ENCODE measurements around the gene TLK1. TPM values are rescaled to one million over a fixed set of nuclear protein-coding genes. Genes with fewer than 3 reads are reported as not detected.

The TLK1 gene
- total RNA-seq, 4 donors from 2014 or later = 7.7 to 14.2 (median 10.0) TPM

GRCh38 chr2:171134624-171135230, 26.0 kb downstream of the TLK1 start:
- intact Hi-C loops (cut with DNase I; ENCODE audit: low total_unique reads) = no loop called here
- no peak for DNase-seq
- TF ChIP-seq CTCF (IDR thresholded peaks at IDR 0.05 in 4 of 5, conservative IDR thresholded peaks at IDR 0.05 in 1 of 5) (no peak), POLR2A (IDR thresholded peaks at IDR 0.05) (no peak)
- Histone ChIP-seq H3K36me3 (no peaks in the 10 kb centered on the region), H3K9me3 (no peaks in the 10 kb centered on the region), H3K27me3 (no peaks in the 10 kb centered on the region), H3K4me1 (peaks cover 25 to 30% of the 10 kb centered on the region in 2 donors), H3K4me3 (no peak overlapping the region), H3K27ac (no peak overlapping the region)
- no peak for ATAC-seq
- in situ Hi-C loops (cut with MboI; ENCODE audit: low sequenced_read_pairs in 4 of 4) = no loop called here

- in situ Hi-C loops (cut with MboI; ENCODE audit: low sequenced_read_pairs in 4 of 4) (no loop called here), intact Hi-C loops (cut with DNase I; ENCODE audit: low total_unique reads) (no loop called here)
- Histone ChIP-seq H3K4me1 (peaks cover 11 to 13% of the 10 kb centered on the region in 2 donors), H3K9me3 (no peaks in the 10 kb centered on the region), H3K27me3 (no peaks in the 10 kb centered on the region), H3K4me3 (no peak overlapping the region), H3K27ac (no peak overlapping the region), H3K36me3 (no peaks in the 10 kb centered on the region)
- DNase-seq = no peak
- ATAC-seq = no peak
- TF ChIP-seq CTCF (IDR thresholded peaks at IDR 0.05 in 4 of 5, conservative IDR thresholded peaks at IDR 0.05 in 1 of 5) = no peak
- TF ChIP-seq POLR2A (IDR thresholded peaks at IDR 0.05) = no peak
These were observed 28.6 kb downstream of the TLK1 start for GRCh38 chr2:171132086-171132485.

- Histone ChIP-seq H3K4me1 (peaks cover 3 to 7% of the 10 kb centered on the region in 2 donors), H3K4me3 (no peak overlapping the region), H3K27ac (no peak overlapping the region), H3K36me3 (no peaks in the 10 kb centered on the region), H3K9me3 (no peaks in the 10 kb centered on the region), H3K27me3 (no peaks in the 10 kb centered on the region)
- no peak for DNase-seq
- intact Hi-C loops (cut with DNase I; ENCODE audit: low total_unique reads) = no loop called here
- in situ Hi-C loops (cut with MboI; ENCODE audit: low sequenced_read_pairs in 4 of 4) = no loop called here
- no peak for ATAC-seq
- TF ChIP-seq POLR2A (IDR thresholded peaks at IDR 0.05) (no peak), CTCF (IDR thresholded peaks at IDR 0.05 in 4 of 5, conservative IDR thresholded peaks at IDR 0.05 in 1 of 5) (no peak)
These were observed 32.2 kb downstream of the TLK1 start for GRCh38 chr2:171128461-171128860.

- TF ChIP-seq CTCF (IDR thresholded peaks at IDR 0.05 in 4 of 5, conservative IDR thresholded peaks at IDR 0.05 in 1 of 5) (no peak), POLR2A (IDR thresholded peaks at IDR 0.05) (no peak)
- Histone ChIP-seq H3K36me3 (no peaks in the 10 kb centered on the region), H3K27ac (no peak overlapping the region), H3K4me1 (peaks cover 0 to 3% of the 10 kb centered on the region in 2 donors), H3K27me3 (no peaks in the 10 kb centered on the region), H3K4me3 (no peak overlapping the region), H3K9me3 (no peaks in the 10 kb centered on the region)
- in situ Hi-C loops (cut with MboI; ENCODE audit: low sequenced_read_pairs in 4 of 4) = no loop called here
- DNase-seq = no peak
- no peak for ATAC-seq
- intact Hi-C loops (cut with DNase I; ENCODE audit: low total_unique reads) = no loop called here
These were observed 36.2 kb downstream of the TLK1 start for GRCh38 chr2:171124541-171124940.

- TF ChIP-seq CTCF (IDR thresholded peaks at IDR 0.05 in 4 of 5, conservative IDR thresholded peaks at IDR 0.05 in 1 of 5) = no peak
- TF ChIP-seq POLR2A (IDR thresholded peaks at IDR 0.05) = no peak
- no peaks in the 10 kb centered on the region for H3K27me3 ChIP-seq
- DNase-seq = no peak
- intact Hi-C loops (cut with DNase I; ENCODE audit: low total_unique reads) = no loop called here
- H3K27ac ChIP-seq = no peak overlapping the region
- no peaks in the 10 kb centered on the region for H3K9me3 ChIP-seq
- in situ Hi-C loops (cut with MboI; ENCODE audit: low sequenced_read_pairs in 4 of 4) = no loop called here
- ATAC-seq = no peak
- H3K4me3 ChIP-seq = no peak overlapping the region
- no peaks in the 10 kb centered on the region for H3K36me3 ChIP-seq
- peaks cover 0 to 8% of the 10 kb centered on the region in 2 donors for H3K4me1 ChIP-seq
These were observed 51.1 kb downstream of the TLK1 start for GRCh38 chr2:171109571-171109970.
